GM18867 (cell line): ENCODE measurements around the gene RPS6KA5.
"Not testable (repeated sequence)": the region's sequence is repeated elsewhere in the genome, so short reads cannot be mapped to it uniquely, and the experiment has no call there.

Source experiments
- ATAC-seq: cut with Tn5 transposase; IDR thresholded peaks from one replicate; pipeline ENCODE4 v1.9.1; 2021; ENCODE audit warnings: mild to moderate bottlenecking, moderate library complexity; ENCODE audit not compliant: unreplicated experiment

The RPS6KA5 gene

GRCh38 chr14:91067186-91067585, 6.7 kb upstream of the RPS6KA5 start:
- ATAC-seq, result no peak

GRCh38 chr14:91065266-91065665, 4.8 kb upstream of the RPS6KA5 start:
- no peak for ATAC-seq

- ATAC-seq, result no peak
These were observed 2.7 kb upstream of the RPS6KA5 start for GRCh38 chr14:91063119-91063518.

- ATAC-seq, result no peak
These were observed 2.2 kb upstream of the RPS6KA5 start for GRCh38 chr14:91062600-91062999.

DNA sequence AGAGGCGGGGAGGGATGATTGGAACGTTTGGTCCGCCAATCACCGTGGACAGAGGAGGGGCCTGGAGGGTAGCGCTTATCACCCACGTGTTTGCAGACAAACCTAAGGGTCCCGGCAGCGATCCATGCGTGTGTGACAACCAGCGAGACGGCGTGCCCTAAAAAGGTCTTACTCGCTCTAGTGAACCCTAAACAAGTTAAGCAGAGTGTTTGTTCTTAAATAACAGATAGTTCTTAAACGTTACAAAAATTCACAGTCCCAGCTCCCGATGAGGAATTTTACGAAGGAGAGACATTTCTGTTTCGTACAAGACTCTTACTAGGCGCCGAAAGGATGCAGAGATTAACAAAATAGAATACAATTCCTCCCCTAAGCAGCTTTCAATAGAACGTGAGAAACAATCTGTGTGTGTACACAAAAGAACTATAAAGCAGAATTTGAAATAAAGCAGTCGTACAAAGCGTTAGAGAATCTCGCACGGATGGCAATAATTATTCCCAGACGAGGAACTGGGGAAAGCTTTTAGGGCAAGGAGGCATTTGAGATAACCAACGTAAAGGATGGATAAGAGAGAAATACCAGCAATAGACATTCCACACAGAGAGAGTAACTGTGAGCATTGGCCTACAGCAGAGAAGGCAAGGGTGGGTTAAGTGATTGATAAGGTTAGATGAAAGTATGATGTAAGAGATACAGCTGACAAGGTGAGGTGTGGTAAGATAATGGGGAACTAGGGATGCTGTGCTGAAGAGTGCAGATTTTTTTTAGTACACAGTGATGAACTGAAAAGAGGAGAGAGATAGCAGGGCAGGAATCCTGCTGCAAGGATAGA, 831 bp upstream of the RPS6KA5 start:
- no peak for ATAC-seq

- ATAC-seq, result peak; percentile 31
These were observed 678 bp downstream of the RPS6KA5 start for GRCh38 chr14:91059576-91060350.

GRCh38 chr14:91058042-91058581, 2.3 kb downstream of the RPS6KA5 start:
- ATAC-seq, result no peak

GRCh38 chr14:91056361-91056760, 4.1 kb downstream of the RPS6KA5 start:
- ATAC-seq, result no peak

- ATAC-seq, result no peak
These were observed 5.4 kb downstream of the RPS6KA5 start for GRCh38 chr14:91055016-91055415.

DNA sequence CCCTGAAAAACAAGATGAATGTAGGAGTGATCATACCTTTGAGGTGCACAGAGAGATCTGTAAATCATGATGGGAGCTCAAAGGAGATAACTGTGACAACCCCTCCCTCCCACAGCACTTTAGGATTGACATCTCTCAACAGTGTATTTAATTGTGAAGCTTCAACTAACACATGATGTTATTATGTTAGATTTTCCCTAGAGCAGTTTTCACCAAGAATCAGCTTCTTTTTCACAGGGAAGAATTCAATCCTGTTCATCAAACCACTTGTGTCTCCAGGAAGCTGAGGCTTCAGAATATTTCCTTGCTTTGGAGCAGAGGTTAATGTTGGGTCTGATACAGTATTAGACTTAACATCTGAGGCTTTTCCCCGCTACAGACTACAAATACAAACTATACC, 11.8 kb downstream of the RPS6KA5 start:
- no peak for ATAC-seq

GRCh38 chr14:91048265-91048664, 12.2 kb downstream of the RPS6KA5 start:
- ATAC-seq, result no peak

GRCh38 chr14:91047174-91047753, 13.2 kb downstream of the RPS6KA5 start:
- peak; percentile 89 for ATAC-seq

DNA sequence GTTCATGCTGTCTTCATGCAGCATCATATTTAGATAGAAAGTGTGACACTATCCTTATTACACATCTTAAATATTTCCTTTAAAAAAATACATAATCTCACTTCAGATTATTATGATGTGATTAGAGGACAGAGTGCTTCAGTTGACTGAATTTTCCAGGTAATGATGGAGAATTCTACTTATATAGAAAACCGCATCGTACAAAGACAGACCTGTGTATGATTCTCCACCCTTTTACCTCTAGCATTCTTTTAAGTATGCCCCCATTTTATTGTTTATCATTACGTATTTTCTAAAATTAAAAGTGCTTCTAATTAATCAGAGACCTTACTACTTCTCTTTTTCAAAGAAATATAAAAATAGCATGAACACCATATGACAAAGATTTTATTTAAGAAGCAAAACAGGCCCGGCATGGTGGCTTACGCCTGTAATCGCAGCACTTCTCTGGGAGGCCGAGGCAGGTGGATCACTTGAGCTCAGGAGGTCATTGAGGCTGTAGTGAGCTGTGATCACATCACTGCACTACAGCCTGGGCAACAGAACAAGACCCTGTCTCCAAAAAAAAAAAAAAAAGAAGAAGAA, 13.9 kb downstream of the RPS6KA5 start:
- no peak for ATAC-seq

GRCh38 chr14:91041450-91041849, 19.0 kb downstream of the RPS6KA5 start:
- no peak for ATAC-seq

GRCh38 chr14:91040545-91040944, 19.9 kb downstream of the RPS6KA5 start:
- ATAC-seq, result no peak

GRCh38 chr14:91038439-91038838, 22.0 kb downstream of the RPS6KA5 start:
- ATAC-seq, result no peak

GRCh38 chr14:91036741-91037469, 23.5 kb downstream of the RPS6KA5 start:
- ATAC-seq, result no peak

- ATAC-seq, result peak; percentile 70
These were observed 24.6 kb downstream of the RPS6KA5 start for GRCh38 chr14:91035855-91036254.

GRCh38 chr14:91034379-91034778, 26.1 kb downstream of the RPS6KA5 start:
- ATAC-seq, result not testable (repeated sequence)

- ATAC-seq, result no peak
These were observed 28.2 kb downstream of the RPS6KA5 start for GRCh38 chr14:91032248-91032647.
